Measurements from ENCODE around the gene PA2G4. TPM values are rescaled to one million over a fixed set of nuclear protein-coding genes. Genes with fewer than 3 reads are reported as not detected.

The PA2G4 gene
- total and polyA plus RNA-seq, 10 of the 15 experiments (the other 5 are each of a cell fraction or from before 2014, with no cell fraction given) = 148 to 514 (median 406) TPM

DNA sequence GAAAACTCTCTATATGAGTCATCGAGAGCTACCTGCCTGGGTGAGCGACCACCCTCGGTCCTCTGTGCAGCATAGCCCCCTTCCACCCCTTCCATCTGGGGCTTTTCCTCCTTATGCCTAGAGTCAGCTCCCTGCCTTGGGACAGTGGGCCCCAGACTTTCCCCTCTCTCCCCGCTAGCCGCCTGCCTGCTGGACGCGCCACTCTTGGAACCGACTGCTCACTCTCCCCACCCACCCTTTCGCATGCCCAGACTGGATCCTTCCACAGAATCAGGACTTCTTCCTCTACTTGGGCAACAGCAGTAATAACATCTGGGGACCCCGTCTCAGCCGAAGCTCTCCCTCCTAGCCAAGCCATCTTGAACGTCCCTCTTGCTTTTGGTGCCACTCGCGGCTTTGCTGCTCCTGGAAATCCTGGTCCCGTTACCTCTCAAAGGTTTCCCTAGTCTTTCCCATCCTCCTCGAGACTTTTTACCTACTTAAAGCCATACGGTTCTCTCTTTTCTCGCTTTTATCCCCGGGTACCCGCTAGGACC is 24.4 kb downstream of the PA2G4 start:
- H3K36me3 ChIP-seq (ENCODE audit: control insufficient read depth in 2 of 2, insufficient read depth in 2 of 2, low read length in 1 of 2) = peaks cover 14 to 16% of the 10 kb centered on the region in 2 experiments
- H4K20me1 ChIP-seq (ENCODE audit: control insufficient read depth, insufficient read depth) = no peaks in the 10 kb centered on the region
- peak overlapping the region; percentile 98 for H3K4me2 ChIP-seq (ENCODE audit: control insufficient read depth, insufficient read depth)
- ChIA-PET RAD21 (ENCODE audit: unreplicated experiment) (interaction anchor here (0.6 to 6.8 kb wide), 12 partner anchors 9 to 505 kb away, joined by 3 to 98 read pairs (median 5); partner anchors contain the start of genes MYL6, MYL6B, RPL41 and SMARCC2), POLR2A (interaction anchor here (1.0 to 4.5 kb wide), 15 partner anchors 8 to 508 kb away, joined by 3 to 56 read pairs (median 5); partner anchors contain the start of genes ANKRD52, CNPY2, MYL6 and MYL6B), SMC1A (ENCODE audit: uncharacterized antibody, unreplicated experiment) (interaction anchor here (0.6 to 4.8 kb wide), 11 partner anchors 10 to 508 kb away, joined by 3 to 68 read pairs (median 6); partner anchors contain the start of genes MYL6, MYL6B, PA2G4 and RNF41), CTCF (interaction anchor here (0.9 to 10.3 kb wide), 12 partner anchors 8 to 390 kb away, joined by 3 to 129 read pairs (median 11); partner anchors contain the start of genes PA2G4, RNF41, RPL41 and SMARCC2)
- intact Hi-C loops (cut with micrococcal nuclease; ENCODE audit: unreplicated experiment) (loop anchor here (5.0 to 10.0 kb wide), 2 partner anchors 339 to 516 kb away; partner anchors contain the start of genes ATP5F1B and SPRYD4), in situ Hi-C loops (cut with MboI) (no loop called here)
- no peaks in the 10 kb centered on the region for H3K9me3 ChIP-seq (replicated peaks; ENCODE audit: control insufficient read depth, insufficient read depth, low read length)
- FAIRE-seq = no peak
- peak; percentile 5; the same call in 1 of the 3 replicates for ATAC-seq
- no peak for DNase-seq (ENCODE audit: low read depth, low spot score)
- under 1% methylated on average over 20 of the region's 20 CpGs for WGBS (ENCODE audit: insufficient coverage, insufficient replicate concordance, low lambda C conversion rate, missing lambda C conversion rate)
- no TSS peak for BruUV-seq (replicated peaks)
- H2AFZ ChIP-seq (ENCODE audit: control insufficient read depth, low read depth, low read length) = peak overlapping the region; percentile 69
- peak overlapping the region; percentile 63 for H3K27ac ChIP-seq (ENCODE audit: control insufficient read depth, insufficient read depth)
- peak overlapping the region; percentile 93 for H3K4me3 ChIP-seq
- TF ChIP-seq JUNB (IDR thresholded peaks at IDR 0.05) = peak; percentile 49
- TF ChIP-seq FOXM1 (IDR thresholded peaks at IDR 0.05; ENCODE audit: low read depth, low read length) = no peak
- TF ChIP-seq NR2C2 (IDR thresholded peaks at IDR 0.05; ENCODE audit: borderline replicate concordance, control insufficient read depth, insufficient read length, low read depth) = no peak
- no peak for TF ChIP-seq RAD21 (IDR thresholded peaks at IDR 0.05; ENCODE audit: insufficient read depth, low read depth, low read length)
- TF ChIP-seq, protein P1, sequence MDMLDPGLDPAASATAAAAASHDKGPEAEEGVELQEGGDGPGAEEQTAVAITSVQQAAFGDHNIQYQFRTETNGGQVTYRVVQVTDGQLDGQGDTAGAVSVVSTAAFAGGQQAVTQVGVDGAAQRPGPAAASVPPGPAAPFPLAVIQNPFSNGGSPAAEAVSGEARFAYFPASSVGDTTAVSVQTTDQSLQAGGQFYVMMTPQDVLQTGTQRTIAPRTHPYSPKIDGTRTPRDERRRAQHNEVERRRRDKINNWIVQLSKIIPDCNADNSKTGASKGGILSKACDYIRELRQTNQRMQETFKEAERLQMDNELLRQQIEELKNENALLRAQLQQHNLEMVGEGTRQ (IDR thresholded peaks at IDR 0.05; ENCODE audit: borderline replicate concordance, low read depth, low read length) = no peak
- peak; percentile 41; the same call in 1 of the 2 replicates for TF ChIP-seq IRF4 (IDR thresholded peaks at IDR 0.05; ENCODE audit: low read depth, low read length)
- 0 out of 2 replicates have a peak, but pooled peaks have one; percentile 29 for TF ChIP-seq JUND (IDR thresholded peaks at IDR 0.05; ENCODE audit: low read depth, low read length)
- TF ChIP-seq MXI1 (IDR thresholded peaks at IDR 0.05; ENCODE audit: low read depth, low read length) = 0 out of 2 replicates have a peak, but pooled peaks have one; percentile 1
- peaks cover 24% of the 10 kb centered on the region for H3K4me1 ChIP-seq (ENCODE audit: control insufficient read depth, insufficient read depth, low read length)
- H3K9ac ChIP-seq (ENCODE audit: control insufficient read depth, insufficient read depth, low read length) = peak overlapping the region; percentile 78
- no peaks in the 10 kb centered on the region for H3K27me3 ChIP-seq (replicated peaks in 1 of 2; ENCODE audit: control insufficient read depth in 2 of 2, insufficient read depth in 2 of 2, low read length in 1 of 2)
- peaks cover 21% of the 10 kb centered on the region for H3K79me2 ChIP-seq (ENCODE audit: control insufficient read depth, insufficient read depth, low read length)
